Ovary (tissue), 3 donors: ENCODE measurements around the gene LMNB1.

Experiments
- EP300 ChIP-seq: sonication (generic); formaldehyde crosslinking; IDR thresholded peaks from one replicate; pipeline ENCODE4 v1.6.1; 2017; ENCODE audit warnings: antibody characterized with exemption
- POLR2A ChIP-seq: fragments of 450-650 bp; IDR thresholded peaks from one replicate; pipeline ENCODE4 v1.6.1; 2017; ENCODE audit warnings: antibody characterized with exemption, mild to moderate bottlenecking, moderate library complexity
- TF ChIP-seq, protein P1 (sequence below), 3 donors: fragments of 450-650 bp in 2 of 3; fragments of 200-600 bp in 1 of 3; IDR thresholded peaks; one replicate each; pipeline versions ENCODE4 v1.5.1 to v1.8.0; 2016 to 2022; ENCODE audit warnings: antibody characterized with exemption in 3 of 3, mild to moderate bottlenecking in 1 of 3
- donor health status: DM: no; HTN: no; CAD: no.

DNA sequence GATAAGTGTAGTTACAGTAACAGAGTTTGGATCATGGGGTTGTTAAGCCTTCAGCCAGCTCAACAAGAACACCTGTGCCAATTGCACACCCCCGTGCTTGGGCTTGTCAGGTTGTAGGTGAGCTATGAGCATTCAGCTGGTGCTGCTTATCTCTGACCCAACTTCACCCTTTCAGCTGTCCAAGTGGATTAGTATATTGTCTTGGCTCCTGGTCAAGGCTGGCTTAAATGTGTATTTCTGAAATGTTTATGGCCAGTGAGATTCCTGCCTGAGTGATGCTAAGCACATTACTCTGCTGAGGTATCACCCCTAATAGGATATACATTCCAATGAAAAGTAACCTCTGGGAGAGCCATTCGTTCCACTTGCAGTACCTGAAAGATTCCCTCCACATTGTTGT lies 44.2 kb upstream of the LMNB1 start:
- TF ChIP-seq, protein P1, sequence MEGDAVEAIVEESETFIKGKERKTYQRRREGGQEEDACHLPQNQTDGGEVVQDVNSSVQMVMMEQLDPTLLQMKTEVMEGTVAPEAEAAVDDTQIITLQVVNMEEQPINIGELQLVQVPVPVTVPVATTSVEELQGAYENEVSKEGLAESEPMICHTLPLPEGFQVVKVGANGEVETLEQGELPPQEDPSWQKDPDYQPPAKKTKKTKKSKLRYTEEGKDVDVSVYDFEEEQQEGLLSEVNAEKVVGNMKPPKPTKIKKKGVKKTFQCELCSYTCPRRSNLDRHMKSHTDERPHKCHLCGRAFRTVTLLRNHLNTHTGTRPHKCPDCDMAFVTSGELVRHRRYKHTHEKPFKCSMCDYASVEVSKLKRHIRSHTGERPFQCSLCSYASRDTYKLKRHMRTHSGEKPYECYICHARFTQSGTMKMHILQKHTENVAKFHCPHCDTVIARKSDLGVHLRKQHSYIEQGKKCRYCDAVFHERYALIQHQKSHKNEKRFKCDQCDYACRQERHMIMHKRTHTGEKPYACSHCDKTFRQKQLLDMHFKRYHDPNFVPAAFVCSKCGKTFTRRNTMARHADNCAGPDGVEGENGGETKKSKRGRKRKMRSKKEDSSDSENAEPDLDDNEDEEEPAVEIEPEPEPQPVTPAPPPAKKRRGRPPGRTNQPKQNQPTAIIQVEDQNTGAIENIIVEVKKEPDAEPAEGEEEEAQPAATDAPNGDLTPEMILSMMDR (IDR thresholded peaks at IDR 0.05) = no peak
- TF ChIP-seq POLR2A = no peak
- no peak for TF ChIP-seq EP300
